Measurements from ENCODE around the gene CACFD1.

Gene CACFD1

GRCh38 chr9:133518200-133518599 lies 58.4 kb downstream of the CACFD1 start:
- DNase-seq (ENCODE audit: low spot score): no peak

DNA sequence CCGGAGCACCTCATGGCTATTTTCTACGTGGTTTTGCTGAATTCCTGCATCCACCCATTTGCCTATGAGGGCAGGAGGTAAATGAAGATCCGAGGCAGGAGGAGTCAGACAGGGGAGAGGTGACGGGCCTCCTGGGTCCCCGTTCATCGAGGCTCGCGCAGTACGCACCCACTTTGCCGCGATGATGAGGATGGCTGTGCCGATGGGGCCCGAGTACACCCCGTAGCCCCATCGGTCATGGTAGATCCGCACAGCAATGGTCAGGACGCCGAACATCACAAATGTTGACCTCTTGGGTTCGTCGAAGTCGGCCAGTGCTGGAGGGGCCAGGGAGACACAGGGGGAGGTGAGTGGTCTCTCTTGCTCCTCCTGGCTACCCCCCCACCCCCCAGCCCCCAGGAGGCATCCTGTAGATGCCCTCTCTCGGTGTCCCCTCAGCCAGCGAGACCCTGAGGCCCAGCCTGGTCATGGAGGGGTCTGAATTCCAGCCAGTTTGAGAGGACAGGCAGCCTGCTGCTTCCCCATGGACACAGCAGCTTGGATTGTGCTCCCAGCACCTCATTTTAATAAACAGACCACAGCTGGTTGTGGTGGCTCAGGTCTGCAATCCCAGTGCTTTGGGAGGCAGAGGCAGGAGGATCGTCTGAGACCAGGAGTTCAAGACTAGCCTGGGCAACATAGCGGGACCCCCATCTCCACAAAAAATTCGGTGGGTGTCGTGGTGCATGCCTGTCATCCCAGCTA lies 59.1 kb downstream of the CACFD1 start:
- no peak for DNase-seq (ENCODE audit: low spot score)

- DNase-seq (ENCODE audit: low spot score): no peak
These were observed 59.9 kb downstream of the CACFD1 start for GRCh38 chr9:133519693-133520092.

- no peak for DNase-seq (ENCODE audit: low spot score)
These were observed 60.5 kb downstream of the CACFD1 start for GRCh38 chr9:133520121-133520835.

Data from activated CD4-positive, alpha-beta T cell treated with anti-CD3 and anti-CD28 coated beads, Interleukin-2, Interleukin-4, amounts not matched to agents 100 ng/mL and 50 ng/mL, durations not matched to agents 16 hours and 8 hours (primary cell).